Measurements from ENCODE around the gene BEST1. TPM values are rescaled to one million over a fixed set of nuclear protein-coding genes. Genes with fewer than 3 reads are reported as not detected.
"Not testable (repeated sequence)": the region's sequence is repeated elsewhere in the genome, so short reads cannot be mapped to it uniquely, and the experiment has no call there.

BEST1 gene
- total and polyA plus RNA-seq, 2 of the 13 experiments (the other 11 are each of a cell fraction or from before 2014, with no cell fraction given), result 0.09 to 0.65 TPM

DNA sequence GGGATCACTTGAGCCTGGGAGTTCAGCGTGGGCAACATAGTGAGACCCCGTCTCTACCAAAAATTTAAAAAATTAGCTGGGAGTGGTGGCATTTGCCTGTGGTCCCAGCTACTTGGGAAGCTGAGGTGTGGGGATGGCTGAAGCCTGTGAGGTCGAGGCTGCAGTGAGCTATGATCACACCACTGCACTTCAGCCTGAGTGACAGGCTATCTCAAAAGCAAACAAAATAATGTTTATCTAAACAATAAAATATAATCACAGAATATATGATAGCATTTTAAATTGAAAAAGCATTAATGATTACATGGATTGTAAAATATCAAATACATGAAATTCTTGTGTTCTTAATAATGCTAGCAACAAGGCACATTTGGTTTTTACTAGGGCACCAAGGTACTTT, 2.7 kb downstream of the BEST1 start:
- no peaks in the 10 kb centered on the region for H3K9me3 ChIP-seq (ENCODE audit: low read length)
- no peak overlapping the region for H3K27ac ChIP-seq (ENCODE audit: extremely low read length, insufficient read depth, low read length)
- FAIRE-seq, result no peak
- CTCF ChIA-PET (ENCODE audit: low intra/inter-chr PET ratio, low total read pairs), result no interaction called here
- no peaks in the 10 kb centered on the region for H3K79me2 ChIP-seq (ENCODE audit: insufficient read depth, low read length)
- WGBS (ENCODE audit: low lambda C conversion rate), result 20% methylated on average over 3 of the region's 3 CpGs
- H2AFZ ChIP-seq (ENCODE audit: low read length), result no peak overlapping the region
- no peak for DNase-seq (ENCODE audit: low spot score)
- H4K20me1 ChIP-seq (ENCODE audit: insufficient read depth, low read length), result no peaks in the 10 kb centered on the region
- intact Hi-C loops (cut with micrococcal nuclease; ENCODE audit: unreplicated experiment) (no loop called here), in situ Hi-C loops (cut with HindIII; ENCODE audit: extremely low pct_ligation_motif_present, low pct_unique_long_range_greater_than_20kb) (no loop called here)
- no peaks in the 10 kb centered on the region for H3K27me3 ChIP-seq (ENCODE audit: control insufficient read depth in 1 of 2, insufficient read depth in 2 of 2, low read length in 2 of 2)
- H3K36me3 ChIP-seq (replicated peaks in 1 of 2; ENCODE audit: control insufficient read depth in 1 of 2, insufficient read depth in 2 of 2, low read length in 2 of 2), result no peaks in the 10 kb centered on the region
- no TSS peak for BruUV-seq (replicated peaks)
- H3K4me1 ChIP-seq (ENCODE audit: insufficient read depth, low read length), result peaks cover 37% of the 10 kb centered on the region
- POLR2A ChIA-PET, result interaction anchor here (1.8 to 10.3 kb wide), 4 partner anchors 9 to 30 kb away, joined by 4 to 138 read pairs (median 54); partner anchors contain the start of gene FTH1
- TF ChIP-seq EED (CRISPR knock-in tag; IDR thresholded peaks at IDR 0.05) (no peak), ZNF441 (CRISPR knock-in tag; IDR thresholded peaks at IDR 0.05; ENCODE audit: borderline replicate concordance) (no peak), NCOA1 (CRISPR knock-in tag; IDR thresholded peaks at IDR 0.05) (no peak), CHCHD3 (CRISPR knock-in tag; IDR thresholded peaks at IDR 0.05) (no peak), THAP11 (CRISPR knock-in tag; IDR thresholded peaks at IDR 0.05) (no peak), SP5 (CRISPR knock-in tag; IDR thresholded peaks at IDR 0.05; ENCODE audit: borderline replicate concordance, low read depth) (no peak), ZNF484 (CRISPR knock-in tag; IDR thresholded peaks at IDR 0.05; ENCODE audit: borderline replicate concordance, low read depth) (no peak)
- TF ChIP-seq, protein P1, sequence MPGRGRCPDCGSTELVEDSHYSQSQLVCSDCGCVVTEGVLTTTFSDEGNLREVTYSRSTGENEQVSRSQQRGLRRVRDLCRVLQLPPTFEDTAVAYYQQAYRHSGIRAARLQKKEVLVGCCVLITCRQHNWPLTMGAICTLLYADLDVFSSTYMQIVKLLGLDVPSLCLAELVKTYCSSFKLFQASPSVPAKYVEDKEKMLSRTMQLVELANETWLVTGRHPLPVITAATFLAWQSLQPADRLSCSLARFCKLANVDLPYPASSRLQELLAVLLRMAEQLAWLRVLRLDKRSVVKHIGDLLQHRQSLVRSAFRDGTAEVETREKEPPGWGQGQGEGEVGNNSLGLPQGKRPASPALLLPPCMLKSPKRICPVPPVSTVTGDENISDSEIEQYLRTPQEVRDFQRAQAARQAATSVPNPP (CRISPR knock-in tag; IDR thresholded peaks at IDR 0.05), result no peak
- H3K4me2 ChIP-seq (ENCODE audit: low read depth, low read length), result no peak overlapping the region
- H3K9ac ChIP-seq (ENCODE audit: insufficient read depth, low read depth, low read length), result no peak overlapping the region
- no peak overlapping the region for H3K4me3 ChIP-seq (replicated peaks in 1 of 3; ENCODE audit: insufficient read depth in 1 of 3, low read depth in 2 of 3, low read length in 3 of 3)
- ATAC-seq, result no peak

DNA sequence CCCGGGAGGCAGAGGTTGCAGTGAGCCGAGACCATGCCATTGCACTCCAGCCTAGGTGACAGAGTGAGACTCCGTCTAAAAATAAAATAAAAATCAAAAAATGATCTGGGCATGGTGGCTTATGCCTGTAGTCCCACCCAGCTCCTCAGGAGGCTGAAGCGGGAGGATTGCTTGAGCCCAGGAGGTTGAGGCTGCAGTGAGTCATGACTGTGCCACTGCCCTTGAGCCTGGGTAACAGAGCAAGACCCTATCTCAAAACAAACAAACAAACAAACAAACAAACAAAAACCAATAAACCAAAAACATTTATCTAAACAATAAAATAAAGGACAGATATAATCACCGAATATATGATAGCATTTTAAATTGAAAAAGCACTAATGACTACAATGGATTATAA, 3.5 kb downstream of the BEST1 start:
- H3K4me1 ChIP-seq (ENCODE audit: insufficient read depth, low read length), result peaks cover 33% of the 10 kb centered on the region
- H2AFZ ChIP-seq (ENCODE audit: low read length); ATAC-seq; BruUV-seq (replicated peaks); H3K9me3 ChIP-seq (ENCODE audit: low read length); H3K36me3 ChIP-seq (replicated peaks in 1 of 2; ENCODE audit: control insufficient read depth in 1 of 2, insufficient read depth in 2 of 2, low read length in 2 of 2); H3K9ac ChIP-seq (ENCODE audit: insufficient read depth, low read depth, low read length); FAIRE-seq; in situ Hi-C loops (cut with HindIII; ENCODE audit: extremely low pct_ligation_motif_present, low pct_unique_long_range_greater_than_20kb); intact Hi-C loops (cut with micrococcal nuclease; ENCODE audit: unreplicated experiment); H3K27me3 ChIP-seq (ENCODE audit: control insufficient read depth in 1 of 2, insufficient read depth in 2 of 2, low read length in 2 of 2); DNase-seq (ENCODE audit: low spot score); H4K20me1 ChIP-seq (ENCODE audit: insufficient read depth, low read length); H3K27ac ChIP-seq (ENCODE audit: extremely low read length, insufficient read depth, low read length); H3K79me2 ChIP-seq (ENCODE audit: insufficient read depth, low read length); CTCF ChIA-PET (ENCODE audit: low intra/inter-chr PET ratio, low total read pairs); H3K4me2 ChIP-seq (ENCODE audit: low read depth, low read length); H3K4me3 ChIP-seq (replicated peaks in 1 of 3; ENCODE audit: insufficient read depth in 1 of 3, low read depth in 2 of 3, low read length in 3 of 3): not testable (repeated sequence)
- POLR2A ChIA-PET, result interaction anchor here (2.3 to 10.3 kb wide), 3 partner anchors 8 to 19 kb away, joined by 10 to 138 read pairs (median 99); partner anchors contain the start of gene FTH1
- WGBS (ENCODE audit: low lambda C conversion rate), result 82% methylated on average over 5 of the region's 5 CpGs
- TF ChIP-seq FOSL2 (CRISPR knock-in tag; IDR thresholded peaks at IDR 0.05), result peak; percentile 30; the same call in 1 of the 2 replicates
